GM18526 (cell line): ENCODE results near the gene OXT.

Source experiments
- POLR2A ChIP-seq: IDR thresholded peaks from 3 replicates; pipeline ENCODE4 v1.6.1; 2011; ENCODE audit not compliant: insufficient read length; ENCODE audit errors: extremely low read depth

OXT gene

DNA sequence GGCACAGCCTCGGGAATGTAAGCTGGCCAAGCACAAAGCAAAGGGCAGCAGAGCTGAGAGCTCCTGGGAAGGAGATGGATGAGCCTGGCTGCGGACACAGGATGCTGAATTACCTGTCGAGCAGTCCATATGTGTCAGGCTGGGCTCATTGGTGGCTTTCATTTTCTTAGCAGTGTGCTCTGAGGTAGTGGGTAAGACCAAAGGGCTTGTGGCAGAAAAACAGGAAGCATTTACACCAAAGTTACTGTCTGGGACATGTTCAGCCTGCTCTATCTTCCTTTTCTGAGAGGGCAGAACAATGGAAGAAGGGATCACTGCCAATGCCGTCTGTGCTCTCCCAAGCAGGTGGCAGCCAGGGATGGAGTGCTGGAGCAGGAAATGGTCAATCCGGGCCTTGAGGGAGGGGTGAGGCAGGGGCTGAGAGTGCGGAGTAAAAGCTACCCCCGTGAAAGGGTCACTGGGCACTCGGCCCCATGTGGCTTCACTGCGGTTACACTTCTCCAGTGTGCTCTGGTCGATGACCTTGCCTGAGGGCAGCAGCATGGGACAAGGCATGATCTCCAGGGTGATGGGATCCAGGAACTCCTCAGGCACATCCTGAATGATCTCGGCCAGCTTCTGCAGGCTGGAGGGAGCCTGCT is 50.0 kb downstream of the OXT start:
- TF ChIP-seq POLR2A = no peak
